Anterior cingulate cortex (tissue), 58 donors: Measurements from ENCODE around the gene MAVS.
"Not testable (repeated sequence)": the region's sequence is repeated elsewhere in the genome, so short reads cannot be mapped to it uniquely, and the experiment has no call there.

ENCODE experiments used
- DNase-seq, 58 donors: peaks; one replicate each; lab custom pipeline; 2025; lab: John Stamatoyannopoulos, UW

MAVS gene

DNA sequence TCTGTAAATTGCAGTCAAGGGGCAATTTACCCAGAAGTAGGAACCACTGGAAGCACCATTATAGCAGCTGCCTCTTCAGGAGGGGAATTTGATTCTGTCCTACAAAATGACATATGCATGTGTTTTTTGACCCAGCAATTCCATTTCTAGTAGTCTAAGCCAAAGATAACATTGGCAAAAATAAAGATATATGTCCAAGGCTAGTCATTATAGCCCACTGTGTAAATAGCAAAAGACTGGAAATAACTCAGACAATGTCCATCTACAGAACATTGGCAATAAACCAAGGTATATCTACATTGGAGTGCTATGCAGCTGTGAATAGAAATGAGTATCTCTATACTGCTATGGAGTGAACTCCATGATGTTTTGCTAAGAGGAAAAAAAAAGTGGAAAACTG lies 30.0 kb downstream of the MAVS start:
- DNase-seq, result no peak

DNA sequence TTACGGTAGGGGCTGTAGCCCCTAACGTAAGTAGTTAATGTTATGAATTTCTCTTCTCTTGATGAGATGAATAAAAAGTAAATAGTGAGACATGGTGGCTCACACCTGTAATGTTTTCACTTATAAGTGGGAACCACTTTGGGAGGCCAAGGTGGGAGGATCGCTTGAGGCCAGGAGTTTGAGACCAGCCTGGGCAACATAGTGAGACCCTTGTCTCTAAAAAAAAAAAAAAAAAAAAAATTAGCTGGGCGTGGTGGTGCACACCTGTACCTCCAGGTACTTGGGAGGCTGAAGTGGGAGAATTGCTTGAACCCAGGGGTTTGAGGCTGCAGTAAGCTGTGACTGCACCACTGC lies 32.3 kb downstream of the MAVS start:
- not testable (repeated sequence) for DNase-seq

DNA sequence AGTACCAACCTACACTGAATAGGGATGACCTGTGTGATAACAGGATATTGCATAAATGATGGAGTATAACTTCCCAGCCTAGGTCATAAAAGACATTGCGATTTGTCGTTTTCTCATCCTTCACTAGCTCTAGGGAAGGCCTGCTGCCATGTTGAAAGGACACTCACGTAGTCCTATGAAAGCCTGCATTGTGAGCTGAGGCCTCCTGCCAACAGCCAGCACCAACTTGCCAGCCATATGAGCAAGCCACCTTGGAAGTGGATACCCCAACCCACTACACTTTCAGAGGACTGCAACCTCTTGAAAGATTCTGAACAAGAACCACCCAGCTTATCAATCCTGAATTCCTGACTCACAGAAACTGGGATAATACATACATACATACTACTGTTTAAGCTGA lies 39.1 kb downstream of the MAVS start:
- DNase-seq, result peak in 15 of 58 donors; percentile 6 to 31 (median 13)

DNA sequence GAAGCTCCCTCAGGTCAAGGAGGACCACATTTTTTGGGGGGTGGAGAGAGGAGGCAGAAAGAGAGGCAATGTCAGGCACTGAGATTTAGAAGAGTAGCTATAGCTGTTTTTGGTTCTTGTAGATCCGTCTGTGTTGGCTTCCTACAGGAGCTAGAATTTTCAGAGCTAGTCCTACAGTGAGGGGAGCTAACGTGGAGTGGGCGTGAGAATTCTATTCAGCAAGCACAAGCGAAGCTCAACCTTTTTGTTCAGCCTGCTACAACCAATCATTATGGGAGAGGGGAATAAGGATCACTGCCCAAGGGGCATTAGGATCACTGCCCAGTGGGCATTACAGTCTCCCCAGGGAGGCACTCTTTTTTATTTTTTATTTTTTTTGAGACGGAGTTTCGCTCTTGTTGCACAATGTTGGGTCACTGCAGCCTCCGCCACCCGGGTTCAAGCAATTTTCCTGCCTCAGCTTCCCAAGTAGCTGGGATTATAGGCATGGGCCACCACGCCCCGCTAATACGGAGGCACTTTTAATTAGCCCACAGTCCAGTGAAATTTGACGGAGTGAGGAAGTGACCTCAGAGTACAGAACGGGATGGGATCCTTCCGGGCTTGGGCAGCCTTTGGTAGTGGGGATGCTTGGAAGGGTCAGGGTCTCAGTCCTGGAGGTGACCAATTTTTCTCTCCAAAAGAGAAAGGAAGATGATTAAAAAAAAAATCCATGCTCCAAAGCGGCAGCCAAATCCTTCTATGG lies 41.4 kb downstream of the MAVS start:
- DNase-seq, result peak in 11 of 58 donors; percentile 42 to 68 (median 55)

DNA sequence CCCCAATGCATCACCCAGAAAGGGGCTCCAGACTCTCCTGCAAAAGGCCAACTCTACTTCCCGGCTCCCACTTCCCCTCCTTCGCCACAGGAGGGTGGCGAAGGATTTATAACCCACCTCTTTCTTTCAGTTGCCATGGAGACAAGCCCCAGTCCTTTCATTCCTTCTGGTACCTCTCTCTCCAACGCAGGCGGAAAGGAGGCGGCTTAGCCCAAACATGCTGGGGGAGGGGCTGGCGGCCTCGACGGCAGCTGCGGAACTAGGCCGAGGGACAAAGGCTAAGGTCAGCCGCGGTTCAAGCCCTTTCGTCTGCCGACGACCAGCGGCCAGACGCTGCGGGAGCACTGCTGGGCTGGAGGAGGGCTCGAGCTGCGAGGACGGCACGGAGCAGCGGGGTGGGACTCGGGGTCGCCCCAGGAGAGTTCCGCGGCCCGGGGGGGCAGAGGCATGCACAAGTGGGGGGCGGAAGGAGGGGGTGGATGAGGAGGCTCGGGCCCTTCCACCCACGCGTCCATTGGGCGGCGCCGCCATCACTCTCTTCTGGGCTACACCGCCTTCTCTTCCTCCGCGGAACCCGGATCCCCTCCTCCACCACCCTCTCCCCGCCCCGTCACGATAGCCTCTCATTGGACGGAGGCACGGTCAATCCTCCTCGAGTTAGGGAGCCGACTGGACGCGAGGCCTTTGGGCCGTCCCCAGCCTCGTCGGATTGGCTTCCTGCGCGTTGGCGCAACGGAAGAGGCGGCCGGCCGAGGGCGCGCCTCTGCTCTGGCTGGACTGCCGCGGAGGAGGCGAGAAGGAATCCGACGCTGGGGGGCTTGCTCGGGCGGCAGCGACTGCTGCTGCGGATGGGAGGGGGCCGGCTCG lies 42.2 kb downstream of the MAVS start, which contains the start of gene PANK2:
PANK2 (plus strand) TSS at position 766 of the 867 bp plus-strand sequence.
- DNase-seq, result peak; percentile 86 to 99 (median 98)

DNA sequence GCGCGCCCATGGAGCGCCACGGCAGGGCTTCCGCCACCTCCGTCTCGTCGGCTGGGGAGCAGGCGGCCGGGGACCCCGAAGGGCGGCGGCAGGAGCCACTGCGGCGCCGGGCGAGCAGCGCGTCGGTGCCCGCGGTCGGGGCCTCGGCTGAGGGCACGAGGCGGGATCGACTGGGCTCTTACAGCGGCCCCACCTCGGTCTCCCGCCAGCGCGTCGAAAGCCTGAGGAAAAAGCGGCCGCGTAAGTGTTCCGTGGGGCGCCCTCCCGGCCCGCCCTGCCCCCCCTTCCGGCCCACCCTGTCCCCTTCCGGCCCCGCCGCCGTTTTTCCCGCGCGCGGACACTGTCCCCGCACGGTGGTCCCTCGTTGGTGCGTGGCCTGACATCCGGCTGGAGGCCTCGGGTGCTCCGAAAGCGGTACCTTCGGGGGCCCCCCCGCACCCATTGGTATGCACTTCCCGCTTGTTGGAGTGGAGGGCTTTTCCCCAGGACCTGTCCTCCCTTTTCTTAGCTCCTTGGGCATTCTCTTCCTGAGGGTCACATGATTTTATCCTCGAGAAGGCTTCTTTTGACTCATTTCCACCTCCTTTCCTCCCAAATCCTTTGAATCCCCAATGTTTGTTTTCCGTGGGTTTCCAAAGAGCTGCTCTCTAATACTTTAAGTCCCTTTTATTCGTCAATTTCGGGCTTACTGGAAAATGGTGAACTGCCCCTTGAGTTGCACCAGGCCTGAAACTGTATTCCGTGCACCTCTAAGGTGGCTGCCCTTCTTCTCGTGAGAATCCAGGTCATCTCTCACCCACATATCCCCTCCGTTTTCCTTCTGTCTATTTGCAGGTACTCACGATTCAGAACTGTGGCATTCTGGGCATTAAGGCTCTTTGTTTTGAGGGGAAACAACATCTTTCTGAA lies 43.1 kb downstream of the MAVS start:
- peak in 26 of 58 donors; percentile 12 to 62 (median 30) for DNase-seq

DNA sequence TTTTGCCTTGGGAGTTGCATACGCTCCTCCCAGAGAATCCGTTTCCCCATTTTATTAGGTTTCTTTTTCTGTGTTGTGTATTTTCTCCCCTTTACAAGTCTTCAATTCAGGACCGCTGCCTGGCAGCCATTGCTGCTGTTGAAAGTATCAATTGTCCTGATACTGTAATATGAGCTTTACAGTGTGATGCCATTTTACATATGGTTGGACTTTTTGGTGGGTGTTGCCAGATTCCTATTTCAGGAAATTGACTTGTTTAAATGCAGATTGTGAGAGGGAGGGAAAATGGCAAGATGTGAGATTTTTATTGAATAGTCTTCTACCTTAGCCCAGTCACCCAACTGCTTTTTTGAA lies 43.7 kb downstream of the MAVS start:
- DNase-seq, result no peak

DNA sequence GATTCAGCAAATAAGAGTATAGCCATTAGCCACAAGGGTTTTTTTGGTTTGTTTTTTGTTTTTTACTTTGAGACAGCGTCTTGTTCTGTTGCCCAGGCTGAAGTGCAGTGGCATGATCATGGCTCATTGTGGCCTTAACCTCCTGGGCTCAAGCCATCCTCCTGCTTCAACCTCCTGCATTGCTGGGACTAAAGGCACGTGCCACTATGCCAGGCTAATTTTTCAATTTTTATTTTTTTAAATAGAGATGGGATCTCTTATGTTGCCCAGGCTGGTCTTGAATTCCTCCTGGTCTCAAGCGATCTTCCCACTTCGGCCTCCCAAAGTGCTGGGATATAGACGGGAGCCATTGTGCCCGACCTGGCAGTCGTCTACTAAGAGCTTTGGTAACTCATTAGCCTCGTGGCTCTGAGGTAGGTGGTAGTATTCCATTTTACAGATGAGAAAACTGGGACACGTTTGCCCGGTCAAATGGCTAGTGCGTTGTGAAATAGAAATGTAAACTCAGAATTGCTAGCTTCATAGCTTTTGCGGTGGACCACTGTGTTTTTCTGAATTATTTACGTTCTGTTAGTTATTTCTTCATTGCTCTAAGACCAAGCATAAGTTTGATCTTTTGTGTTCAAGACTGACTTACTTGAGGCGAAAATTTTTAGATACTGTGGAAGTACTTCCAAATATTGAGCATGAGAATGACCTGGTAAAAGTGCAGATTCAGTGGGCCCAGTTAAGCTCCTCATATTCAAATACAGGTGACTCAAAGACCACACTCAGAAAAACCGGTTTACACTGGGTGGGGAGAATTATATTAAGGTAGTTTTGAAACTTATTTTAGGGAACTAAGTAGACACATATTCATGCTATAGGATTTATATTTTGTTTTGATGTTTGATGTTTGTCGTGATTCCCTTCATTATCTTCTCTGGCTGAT lies 44.6 kb downstream of the MAVS start:
- no peak for DNase-seq

DNA sequence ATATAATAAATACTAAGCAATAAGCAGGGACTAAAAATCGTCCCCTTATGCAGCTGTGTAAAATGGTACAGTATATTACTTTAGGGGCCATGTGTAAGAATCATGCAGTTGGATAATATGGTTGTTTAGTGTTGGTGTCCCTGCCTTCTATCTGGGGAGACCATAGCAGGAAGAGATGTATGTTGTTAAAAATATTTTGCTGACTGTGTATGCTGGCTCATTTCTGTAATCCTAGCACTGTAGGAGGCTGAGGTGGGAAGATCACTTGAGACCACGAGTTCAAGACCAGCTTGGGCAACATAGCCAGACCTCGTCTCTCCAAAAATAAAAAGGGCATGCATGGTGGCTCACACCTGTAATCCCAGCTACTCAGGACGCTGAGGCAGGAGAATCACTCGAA lies 48.2 kb downstream of the MAVS start:
- no peak for DNase-seq

DNA sequence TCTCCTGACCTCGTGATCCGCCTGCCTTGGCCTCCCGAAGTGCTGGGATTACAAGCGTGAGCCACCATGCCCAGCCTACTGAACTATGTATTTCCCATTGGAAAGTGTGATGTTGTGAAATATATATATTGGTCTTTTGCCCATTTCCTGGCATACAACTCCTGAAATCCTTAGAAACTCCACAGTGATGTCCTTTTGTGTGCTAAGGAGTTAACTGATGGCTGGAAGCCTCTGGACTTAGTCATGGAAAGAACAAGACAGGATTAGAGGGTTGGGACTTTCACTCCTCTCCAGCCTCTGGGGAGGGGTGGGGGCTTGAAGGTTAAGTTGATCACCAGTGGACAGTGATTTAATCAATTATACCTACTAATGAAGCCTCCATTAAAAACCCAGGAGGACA lies 49.7 kb downstream of the MAVS start:
- no peak for DNase-seq

DNA sequence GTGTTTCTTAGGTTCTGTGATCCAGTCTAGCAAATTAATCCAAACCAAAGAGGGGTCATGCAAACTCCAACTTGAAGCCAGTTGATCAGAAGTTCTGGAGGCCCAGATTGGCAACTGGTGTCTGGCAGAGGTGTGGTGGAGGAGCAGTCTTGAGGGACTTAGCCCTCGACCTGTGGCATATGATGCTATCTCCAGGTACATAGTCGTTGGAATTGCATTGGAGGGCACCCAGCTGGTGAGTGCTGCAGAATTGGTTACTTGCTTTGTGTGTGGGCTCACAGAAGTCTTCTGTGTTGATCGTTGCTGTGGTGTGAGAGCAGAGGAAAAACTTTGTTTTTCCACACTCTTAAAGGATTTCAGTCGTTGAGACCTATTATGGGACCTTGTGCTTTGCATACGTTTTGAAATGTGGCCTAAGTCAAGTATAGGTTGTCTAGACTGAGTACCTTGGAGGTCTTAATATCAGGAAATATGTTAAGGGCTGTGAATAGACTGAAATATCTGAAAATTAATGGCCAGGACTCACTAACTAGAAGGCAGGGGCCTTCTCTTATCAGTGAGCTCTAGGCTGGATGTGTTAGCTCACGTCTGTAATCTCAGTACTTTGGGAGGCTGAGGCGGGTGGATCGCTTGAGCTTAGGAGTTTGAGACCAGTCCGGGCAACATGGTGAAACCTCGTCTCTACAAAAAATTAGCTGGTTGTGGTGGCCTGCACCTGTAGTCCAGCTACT lies 50.4 kb downstream of the MAVS start:
- DNase-seq, result no peak

DNA sequence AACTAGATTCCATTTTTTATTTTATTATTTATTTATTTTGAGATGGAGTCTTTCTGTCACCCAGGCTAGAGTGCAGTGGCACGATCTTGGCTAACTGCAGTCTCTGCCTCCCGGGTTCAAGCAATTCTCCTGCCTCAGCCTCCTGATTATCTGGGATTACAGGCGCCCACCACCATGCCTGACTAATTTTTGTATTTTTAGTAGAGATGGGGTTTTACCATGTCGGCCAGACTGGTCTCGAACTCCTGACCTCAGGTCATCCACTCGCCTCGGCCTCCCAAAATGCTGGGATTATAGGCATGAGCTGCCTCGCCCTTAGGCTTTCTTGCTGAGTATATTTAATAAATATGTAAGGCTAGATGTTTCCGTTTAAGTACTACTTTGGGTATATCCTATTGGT lies 51.5 kb downstream of the MAVS start:
- DNase-seq, result not testable (repeated sequence)

DNA sequence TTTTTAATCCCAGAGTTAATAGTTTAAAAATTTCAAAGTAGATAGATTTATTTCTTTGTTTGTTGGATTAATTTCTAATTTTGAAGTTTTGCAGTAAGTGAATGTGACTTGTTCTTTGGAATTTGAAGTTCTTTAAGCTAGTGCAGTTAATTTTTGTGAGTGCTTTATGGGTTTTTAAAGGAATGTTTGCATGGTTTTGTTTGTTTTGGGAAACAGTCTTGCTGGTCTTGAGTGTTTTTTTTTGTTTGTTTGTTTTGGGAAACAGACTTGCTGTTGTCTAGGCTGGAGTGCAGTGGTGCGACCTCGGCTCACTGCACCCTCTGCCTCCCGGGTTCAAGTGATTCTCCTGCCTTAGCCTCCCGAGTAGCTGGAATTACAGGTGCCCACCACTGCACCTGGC lies 52.0 kb downstream of the MAVS start:
- DNase-seq, result no peak

DNA sequence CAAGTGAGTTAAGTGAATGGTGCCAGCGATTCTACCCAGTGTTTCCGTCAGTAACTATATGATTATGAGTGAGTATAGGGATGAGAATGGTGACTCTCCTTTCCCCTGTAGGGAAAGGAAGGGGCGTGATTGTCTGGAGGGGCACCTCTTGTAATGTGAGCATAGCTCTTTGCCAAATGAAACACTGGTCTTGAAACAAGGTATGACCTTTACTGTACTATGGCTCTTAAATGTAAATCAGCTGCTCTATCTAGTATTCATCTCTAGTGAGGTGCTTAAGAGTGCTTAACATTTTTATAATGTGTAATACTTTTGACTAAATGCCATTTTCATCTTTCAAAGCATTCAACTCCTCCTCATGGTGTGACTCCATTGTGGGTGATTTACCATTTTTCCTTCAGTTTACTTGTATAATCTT lies 53.6 kb downstream of the MAVS start:
- DNase-seq, result no peak

DNA sequence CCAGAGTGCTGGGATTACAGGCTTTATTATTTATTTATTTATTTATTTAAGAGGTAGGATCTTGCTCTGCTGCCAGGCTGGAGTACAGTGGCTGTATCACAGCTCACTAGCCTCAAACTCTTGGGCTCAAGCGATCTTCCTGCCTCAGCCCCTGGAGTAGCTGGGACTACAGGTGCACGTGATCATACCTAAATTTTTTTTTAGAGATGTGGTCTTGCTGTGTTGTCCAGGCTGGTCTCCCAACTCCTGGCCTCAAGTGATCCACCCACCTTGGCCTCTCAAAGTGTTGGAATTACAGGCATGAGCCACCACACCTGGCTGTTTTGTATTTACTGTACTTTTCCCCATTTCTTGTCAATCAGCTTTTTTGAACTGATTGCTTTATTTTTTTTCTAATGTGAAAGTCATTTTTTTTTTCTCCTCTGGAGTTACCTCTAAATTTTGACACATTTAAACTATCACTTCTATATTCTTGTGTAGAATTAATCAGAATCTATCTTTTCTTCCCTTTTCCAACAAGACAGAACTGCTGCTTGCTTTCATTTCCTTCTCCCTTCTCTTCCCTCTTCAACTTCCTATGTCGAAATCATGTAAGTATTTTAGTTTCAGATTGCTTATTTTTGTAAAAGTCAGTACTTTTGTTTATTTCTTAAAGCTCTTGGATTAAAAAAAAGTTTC lies 54.5 kb downstream of the MAVS start:
- DNase-seq, result no peak

DNA sequence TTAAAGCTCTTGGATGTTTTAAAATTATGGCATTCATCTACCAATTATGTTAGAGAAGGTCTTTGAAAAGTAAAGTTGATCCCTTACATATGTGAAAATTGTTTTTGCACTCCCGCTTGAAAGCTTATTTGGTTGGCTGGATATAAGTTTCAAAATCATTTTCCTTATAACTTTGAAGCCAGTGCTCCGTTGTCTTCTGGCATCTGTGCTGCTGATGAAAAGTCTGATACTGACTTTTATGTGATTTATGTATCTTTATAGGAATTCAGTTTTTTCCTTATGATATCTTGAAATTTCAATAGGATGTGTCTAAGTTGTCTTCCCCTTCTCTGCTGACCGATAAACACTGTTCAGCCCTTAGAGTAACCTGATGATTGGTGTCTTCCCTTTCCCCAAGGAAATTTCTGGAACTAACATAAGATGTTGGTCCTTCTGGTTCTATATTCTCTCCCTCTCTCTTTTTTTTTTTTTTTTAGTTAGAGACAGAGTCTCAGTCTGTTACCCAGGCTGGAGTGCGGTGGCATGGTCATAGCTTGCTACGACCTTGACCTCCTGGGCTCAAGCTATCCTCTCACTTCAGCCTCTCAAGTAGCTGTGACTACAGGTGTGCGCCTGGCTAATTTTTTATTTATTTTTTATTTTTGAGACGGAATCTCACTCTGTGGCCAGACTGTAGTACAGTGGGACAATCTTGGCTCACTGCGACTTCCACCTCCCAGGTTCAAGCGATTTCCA lies 55.2 kb downstream of the MAVS start:
- DNase-seq, result no peak

DNA sequence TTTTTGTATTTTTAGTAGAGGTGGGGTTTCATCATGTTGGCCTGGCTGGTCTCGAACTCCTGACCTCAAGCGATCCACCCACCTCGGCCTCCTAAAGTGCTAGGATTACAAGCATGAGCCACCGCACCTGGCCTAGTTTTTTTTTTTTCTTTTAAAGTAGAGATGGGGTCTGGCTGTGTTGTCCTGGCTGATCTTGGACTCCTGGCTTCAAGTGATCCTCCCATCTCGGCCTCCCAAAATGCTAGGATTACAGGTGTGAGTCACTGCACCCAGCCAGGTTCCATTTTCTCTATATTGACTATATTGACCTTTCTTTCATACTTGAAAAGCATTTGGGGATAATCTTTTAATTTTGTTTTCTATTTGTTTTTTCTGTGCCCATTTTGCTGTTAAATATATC lies 55.8 kb downstream of the MAVS start:
- no peak for DNase-seq

DNA sequence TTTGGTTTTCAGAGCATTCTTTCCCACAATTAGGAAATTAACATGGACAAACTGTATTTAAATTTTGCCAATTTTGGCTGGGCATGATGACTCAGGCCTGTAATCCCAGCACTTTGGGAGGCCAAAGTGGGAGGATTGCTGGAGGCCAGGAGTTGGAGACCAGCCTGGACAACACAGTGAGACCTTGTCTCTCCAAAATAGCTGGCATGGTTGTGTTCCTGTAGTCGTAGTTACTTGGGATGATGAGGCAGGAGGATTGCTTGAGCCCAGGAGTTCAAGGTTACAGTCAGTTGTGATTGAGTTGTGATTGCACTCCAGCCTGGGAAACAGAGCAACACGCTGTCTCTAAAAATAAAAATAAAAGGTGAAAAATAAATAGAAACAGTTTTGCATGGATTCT lies 57.6 kb downstream of the MAVS start:
- no peak for DNase-seq
